Measurements from ENCODE around the gene FYCO1. TPM values are rescaled to one million over a fixed set of nuclear protein-coding genes. Genes with fewer than 3 reads are reported as not detected.

Gene FYCO1
- total and polyA plus RNA-seq, 10 of the 15 experiments (the other 5 are each of a cell fraction or from before 2014, with no cell fraction given), result 1.5 to 8.4 (median 6.5) TPM

- TF ChIP-seq ZSCAN29 (IDR thresholded peaks at IDR 0.05) (no peak), EGR1 (IDR thresholded peaks at IDR 0.05; ENCODE audit: borderline replicate concordance in 1 of 2, low read depth in 2 of 2, low read length in 2 of 2) (no peak), JUND (IDR thresholded peaks at IDR 0.05; ENCODE audit: low read depth, low read length) (no peak), CHD4 (IDR thresholded peaks at IDR 0.05) (no peak), HDAC2 (IDR thresholded peaks at IDR 0.05) (no peak), NFIC (IDR thresholded peaks at IDR 0.05; ENCODE audit: low read depth, low read length) (0 out of 2 replicates have a peak, but pooled peaks have one; percentile 31), POU2F2 (IDR thresholded peaks at IDR 0.05; ENCODE audit: borderline replicate concordance, low read depth, low read length) (no peak), ATF7 (IDR thresholded peaks at IDR 0.05; ENCODE audit: low read depth) (no peak), GABPA (IDR thresholded peaks at IDR 0.05; ENCODE audit: low read depth) (no peak), SUZ12 (IDR thresholded peaks at IDR 0.05; ENCODE audit: unreplicated experiment) (no peak), E2F8 (IDR thresholded peaks at IDR 0.05; ENCODE audit: low read depth, partially characterized antibody) (no peak), TBL1XR1 (IDR thresholded peaks at IDR 0.05; ENCODE audit: low read depth, low read length) (no peak), RAD51 (IDR thresholded peaks at IDR 0.05) (no peak), ATF2 (IDR thresholded peaks at IDR 0.05; ENCODE audit: low read length) (no peak), POLR2AphosphoS2 (IDR thresholded peaks at IDR 0.05; ENCODE audit: low read depth, low read length) (no peak), DPF2 (IDR thresholded peaks at IDR 0.05) (0 out of 2 replicates have a peak, but pooled peaks have one; percentile 22), MYB (IDR thresholded peaks at IDR 0.05; ENCODE audit: borderline replicate concordance, low read depth, low read length) (no peak), SREBF2 (IDR thresholded peaks at IDR 0.05; ENCODE audit: low read length) (no peak), CREB1 (IDR thresholded peaks at IDR 0.05; ENCODE audit: low read depth) (no peak), RBBP5 (conservative IDR thresholded peaks at IDR 0.05) (no peak), SUPT20H (IDR thresholded peaks at IDR 0.05; ENCODE audit: borderline replicate concordance, control insufficient read depth, low read depth, low read length) (no peak), YY1 (IDR thresholded peaks at IDR 0.05; ENCODE audit: low read depth, low read length) (no peak), MYC (IDR thresholded peaks at IDR 0.05; ENCODE audit: insufficient read depth, insufficient read length, insufficient replicate concordance, low read length, severe bottlenecking) (no peak)
- TF ChIP-seq, protein P1, sequence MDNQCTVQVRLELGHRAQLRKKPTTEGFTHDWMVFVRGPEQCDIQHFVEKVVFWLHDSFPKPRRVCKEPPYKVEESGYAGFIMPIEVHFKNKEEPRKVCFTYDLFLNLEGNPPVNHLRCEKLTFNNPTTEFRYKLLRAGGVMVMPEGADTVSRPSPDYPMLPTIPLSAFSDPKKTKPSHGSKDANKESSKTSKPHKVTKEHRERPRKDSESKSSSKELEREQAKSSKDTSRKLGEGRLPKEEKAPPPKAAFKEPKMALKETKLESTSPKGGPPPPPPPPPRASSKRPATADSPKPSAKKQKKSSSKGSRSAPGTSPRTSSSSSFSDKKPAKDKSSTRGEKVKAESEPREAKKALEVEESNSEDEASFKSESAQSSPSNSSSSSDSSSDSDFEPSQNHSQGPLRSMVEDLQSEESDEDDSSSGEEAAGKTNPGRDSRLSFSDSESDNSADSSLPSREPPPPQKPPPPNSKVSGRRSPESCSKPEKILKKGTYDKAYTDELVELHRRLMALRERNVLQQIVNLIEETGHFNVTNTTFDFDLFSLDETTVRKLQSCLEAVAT (IDR thresholded peaks at IDR 0.05), result no peak
- TF ChIP-seq, protein P2, sequence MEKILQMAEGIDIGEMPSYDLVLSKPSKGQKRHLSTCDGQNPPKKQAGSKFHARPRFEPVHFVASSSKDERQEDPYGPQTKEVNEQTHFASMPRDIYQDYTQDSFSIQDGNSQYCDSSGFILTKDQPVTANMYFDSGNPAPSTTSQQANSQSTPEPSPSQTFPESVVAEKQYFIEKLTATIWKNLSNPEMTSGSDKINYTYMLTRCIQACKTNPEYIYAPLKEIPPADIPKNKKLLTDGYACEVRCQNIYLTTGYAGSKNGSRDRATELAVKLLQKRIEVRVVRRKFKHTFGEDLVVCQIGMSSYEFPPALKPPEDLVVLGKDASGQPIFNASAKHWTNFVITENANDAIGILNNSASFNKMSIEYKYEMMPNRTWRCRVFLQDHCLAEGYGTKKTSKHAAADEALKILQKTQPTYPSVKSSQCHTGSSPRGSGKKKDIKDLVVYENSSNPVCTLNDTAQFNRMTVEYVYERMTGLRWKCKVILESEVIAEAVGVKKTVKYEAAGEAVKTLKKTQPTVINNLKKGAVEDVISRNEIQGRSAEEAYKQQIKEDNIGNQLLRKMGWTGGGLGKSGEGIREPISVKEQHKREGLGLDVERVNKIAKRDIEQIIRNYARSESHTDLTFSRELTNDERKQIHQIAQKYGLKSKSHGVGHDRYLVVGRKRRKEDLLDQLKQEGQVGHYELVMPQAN (conservative IDR thresholded peaks at IDR 0.05), result no peak
Measured at GRCh38 chr3:45870099-45870498, 125.5 kb downstream of the FYCO1 start (continued).

Data from GM12878 (cell line).